GDM1 (cell line): ENCODE data around the gene SNCG.

Source experiments
- DNase-seq: peaks from one replicate; lab custom pipeline; 2025; lab: John Stamatoyannopoulos, UW

SNCG gene

DNA sequence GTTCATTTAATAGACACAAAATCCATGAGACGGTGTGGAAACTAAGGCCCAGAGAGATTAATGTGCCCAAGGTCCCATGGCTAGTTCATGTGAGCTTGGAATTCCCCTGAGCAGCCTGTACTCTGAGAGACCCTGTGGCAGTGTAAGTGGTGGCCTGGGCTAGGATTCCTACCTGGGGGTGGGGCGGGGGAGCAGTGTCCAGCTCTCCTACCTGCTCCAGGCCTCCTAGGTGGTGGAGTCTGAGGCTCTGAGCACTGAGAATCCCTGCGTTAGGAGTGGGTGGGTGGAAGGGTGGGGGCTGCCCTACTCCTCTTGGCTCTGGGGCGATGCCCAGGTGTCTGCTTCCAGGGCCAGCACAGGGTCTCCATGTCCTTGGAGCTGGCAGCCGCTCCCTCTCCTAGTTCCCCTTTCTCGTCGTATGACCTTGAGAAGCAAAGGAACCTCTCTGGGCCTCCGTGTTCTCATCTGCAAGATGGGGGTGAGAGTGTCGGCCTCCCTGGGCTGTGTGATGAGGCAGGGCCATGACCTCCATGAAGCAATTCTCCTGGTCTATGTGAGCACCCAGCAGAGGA, 2.5 kb downstream of the SNCG start:
- no peak for DNase-seq

DNA sequence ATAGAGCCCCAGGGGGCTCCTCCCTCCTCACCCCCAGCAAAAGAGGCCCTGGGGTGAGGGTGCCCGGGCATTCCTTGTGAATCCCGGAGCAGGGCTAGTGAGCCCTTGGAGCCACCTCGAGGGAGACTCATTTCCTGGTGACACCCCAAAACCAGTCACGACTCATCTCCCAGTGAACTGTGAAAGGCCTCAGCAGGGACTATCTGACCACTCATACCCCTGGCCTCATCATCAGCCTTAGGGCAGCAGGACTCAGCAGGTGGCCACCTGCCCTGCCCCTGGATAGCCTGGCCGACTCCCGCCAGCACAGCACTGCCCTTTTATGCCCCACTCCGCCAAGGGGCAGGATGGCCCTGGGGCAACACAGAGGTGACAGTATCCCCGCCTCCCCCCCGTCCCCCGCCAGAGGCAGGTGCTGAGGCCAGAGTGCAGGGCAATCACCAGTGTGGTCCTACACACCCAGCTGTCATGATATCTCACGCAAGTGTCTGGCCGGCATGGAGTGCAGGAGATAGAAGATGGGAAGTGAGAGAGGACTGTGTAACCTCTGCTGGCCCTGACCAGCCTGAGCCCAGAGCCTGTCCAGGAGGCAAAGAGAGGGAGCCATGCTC, 3.2 kb downstream of the SNCG start:
- DNase-seq: no peak

DNA sequence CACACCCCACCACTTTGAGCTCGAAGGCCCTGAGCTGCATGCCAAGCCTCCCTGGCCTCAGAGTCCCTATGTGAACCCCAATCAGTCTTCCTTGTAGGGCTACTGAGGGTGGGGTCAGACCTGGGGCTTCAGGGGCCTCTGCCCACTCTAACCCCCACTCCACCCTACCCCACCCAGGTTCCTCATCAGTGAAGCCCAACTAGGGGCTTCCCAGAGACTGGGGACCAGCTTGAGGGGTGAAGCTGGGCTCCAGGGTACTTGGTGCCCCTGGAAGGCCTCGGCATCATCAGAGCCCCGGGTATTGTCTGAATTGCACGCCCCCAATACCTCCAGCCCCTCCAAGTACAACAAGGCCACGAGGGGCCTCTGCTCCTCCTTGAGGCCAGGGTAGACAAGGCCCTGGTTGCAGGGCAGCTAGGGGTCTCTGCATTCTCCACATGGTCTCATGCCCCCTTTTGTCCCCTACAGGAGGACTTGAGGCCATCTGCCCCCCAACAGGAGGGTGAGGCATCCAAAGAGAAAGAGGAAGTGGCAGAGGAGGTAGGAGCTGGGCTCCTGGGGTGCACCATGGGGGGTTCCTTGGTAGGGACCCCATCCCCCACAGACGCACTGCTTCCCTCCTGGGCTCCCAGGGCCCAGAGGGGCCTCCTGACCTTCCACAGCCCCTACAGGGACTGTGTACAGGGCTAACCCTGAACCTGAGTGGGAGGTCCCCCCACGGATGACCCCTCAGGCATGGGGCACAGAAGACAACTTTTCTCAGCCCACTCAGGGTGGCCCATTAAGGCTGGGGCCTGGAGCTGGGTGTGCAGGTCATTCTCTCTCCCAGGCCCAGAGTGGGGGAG, 4.0 kb downstream of the SNCG start:
- DNase-seq: no peak

DNA sequence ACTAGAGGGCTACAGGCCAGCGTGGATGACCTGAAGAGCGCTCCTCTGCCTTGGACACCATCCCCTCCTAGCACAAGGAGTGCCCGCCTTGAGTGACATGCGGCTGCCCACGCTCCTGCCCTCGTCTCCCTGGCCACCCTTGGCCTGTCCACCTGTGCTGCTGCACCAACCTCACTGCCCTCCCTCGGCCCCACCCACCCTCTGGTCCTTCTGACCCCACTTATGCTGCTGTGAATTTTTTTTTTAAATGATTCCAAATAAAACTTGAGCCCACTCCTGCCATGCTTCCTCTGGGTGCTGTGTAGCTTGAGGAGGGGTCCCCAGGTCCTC, 4.5 kb downstream of the SNCG start:
- no peak for DNase-seq

DNA sequence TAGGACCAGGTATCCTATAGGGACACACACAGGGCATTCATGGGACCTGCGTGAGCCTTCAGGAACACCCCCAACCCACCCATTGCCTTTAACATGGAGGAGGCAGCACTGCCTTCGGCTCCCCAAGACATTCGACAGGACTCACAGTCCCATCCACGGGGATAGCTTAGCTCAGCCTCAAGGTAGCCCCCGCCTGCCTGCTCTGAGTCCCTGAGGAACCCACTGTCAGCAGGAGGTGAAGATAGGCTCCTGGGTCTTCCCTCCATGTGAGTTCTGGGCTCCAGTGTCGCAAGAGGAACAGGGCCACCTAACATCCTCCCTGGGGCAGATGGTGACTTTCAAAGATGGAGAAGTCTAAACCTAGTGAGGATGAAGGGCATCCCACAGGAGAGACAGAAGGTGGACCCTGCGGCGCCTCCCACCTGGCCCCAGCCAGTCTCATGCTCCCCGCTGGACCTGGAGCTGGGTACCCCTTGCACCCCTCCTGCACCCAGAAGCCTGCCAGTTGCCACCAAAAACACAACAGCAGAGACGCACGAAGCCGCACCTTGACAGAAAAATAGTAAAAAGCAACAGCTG, 5.0 kb downstream of the SNCG start:
- no peak for DNase-seq

DNA sequence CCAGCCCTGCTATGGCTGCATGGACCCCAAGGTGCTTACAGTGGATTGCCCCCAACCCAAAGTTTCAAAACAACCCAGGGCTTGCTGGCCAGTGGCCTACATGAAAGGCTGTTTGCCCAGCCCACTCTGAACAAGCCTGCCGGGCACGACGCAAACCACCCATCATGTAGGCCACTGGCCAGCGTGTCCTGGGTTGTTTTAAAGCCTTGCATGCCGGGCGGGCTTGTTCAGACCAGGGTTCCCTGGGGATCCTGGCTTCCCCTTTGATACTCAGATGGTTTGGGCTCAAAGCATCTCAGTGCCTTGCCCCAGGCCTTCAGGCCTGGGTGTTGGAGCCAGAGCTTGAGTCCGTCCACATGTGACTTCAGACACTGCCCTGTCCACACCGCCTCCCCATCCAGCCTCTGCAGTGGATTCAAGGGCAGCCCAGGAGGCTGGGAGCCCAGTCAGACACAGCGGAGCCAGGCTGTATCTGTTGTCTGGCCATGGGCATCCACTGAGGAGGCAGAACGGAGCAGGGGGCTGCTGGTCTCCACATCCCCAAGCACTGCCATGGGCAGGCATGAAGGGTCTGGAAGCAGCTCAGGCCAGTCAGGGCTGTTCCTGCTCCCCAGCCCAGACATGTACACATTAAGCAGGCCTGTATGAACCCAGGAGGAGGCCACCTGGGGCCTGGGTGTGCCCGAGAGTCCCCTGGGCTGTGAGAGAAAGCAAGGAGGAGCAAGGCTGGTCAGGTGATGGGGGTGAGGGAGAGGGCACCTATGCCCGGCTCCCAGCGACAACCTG, 5.9 kb downstream of the SNCG start:
- DNase-seq: no peak

DNA sequence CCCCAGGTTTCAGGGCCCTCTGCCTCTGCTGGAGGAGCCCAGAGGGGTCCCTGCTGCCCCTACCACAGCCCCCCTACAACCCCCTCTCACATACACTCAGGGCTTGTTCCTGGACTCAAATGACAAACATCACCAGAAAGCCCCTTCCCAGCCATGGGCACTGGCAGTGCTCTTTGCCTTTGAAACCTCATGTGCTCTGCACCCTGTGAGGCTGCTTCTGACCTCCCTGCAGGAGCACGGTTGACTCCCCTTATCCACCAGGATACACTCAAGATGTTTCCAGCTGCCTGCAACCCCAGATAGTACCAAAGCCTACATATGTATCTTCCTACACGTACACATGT, 6.4 kb downstream of the SNCG start:
- no peak for DNase-seq

DNA sequence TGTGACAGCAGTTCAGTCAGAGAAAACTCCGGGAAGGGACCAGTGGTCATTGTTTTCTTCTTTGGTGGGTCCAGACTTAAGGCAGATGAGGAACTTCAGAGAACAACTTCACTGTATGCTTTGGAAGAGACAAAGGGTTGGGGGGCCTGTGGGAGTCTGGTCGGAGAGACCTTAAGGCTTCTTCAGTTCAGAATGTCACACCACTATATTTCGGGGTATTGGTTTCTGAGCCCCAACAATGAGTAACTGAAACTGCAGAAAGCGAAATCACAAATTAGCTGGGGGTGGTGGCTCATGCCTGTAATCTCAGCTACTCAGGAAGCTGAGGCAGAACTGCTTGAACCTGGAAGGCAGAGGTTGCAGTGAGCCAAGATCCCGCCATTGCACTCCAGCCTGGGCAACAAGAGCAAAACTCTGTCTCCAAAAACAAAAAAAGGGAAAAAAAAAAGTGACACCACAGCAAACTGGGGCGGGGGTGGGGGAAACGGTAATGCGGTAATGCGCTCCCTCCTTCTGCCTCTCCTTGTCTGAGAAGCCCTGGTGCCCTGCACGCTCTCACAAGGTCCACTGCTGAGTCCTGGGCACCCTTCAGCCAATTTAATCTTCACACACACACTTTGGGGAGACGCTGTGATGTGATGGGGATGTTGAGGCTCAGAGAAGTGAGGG, 7.7 kb downstream of the SNCG start:
- no peak for DNase-seq

DNA sequence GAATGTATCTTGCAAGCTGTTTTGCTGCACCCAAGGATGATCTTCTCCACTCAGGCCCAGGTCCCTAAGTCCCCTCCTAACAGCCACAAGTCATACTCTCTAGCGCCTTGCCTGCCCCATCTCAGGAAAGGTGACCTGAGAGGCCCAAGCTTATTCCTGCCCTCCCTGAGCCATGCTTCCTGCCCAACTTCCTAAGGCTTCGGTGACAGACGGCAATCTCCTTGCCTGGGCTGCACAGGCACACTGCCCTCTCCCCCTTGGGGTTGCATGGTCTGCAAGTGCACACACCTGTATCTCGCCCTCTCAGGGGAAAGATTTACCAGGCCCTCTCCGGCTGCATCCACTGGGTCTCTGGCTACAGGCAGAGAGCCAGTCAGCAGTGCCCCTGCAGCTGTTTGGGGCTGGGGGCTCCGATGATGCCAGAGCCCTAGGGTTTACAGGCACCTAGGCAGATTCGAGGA, 9.1 kb downstream of the SNCG start:
- DNase-seq: no peak

DNA sequence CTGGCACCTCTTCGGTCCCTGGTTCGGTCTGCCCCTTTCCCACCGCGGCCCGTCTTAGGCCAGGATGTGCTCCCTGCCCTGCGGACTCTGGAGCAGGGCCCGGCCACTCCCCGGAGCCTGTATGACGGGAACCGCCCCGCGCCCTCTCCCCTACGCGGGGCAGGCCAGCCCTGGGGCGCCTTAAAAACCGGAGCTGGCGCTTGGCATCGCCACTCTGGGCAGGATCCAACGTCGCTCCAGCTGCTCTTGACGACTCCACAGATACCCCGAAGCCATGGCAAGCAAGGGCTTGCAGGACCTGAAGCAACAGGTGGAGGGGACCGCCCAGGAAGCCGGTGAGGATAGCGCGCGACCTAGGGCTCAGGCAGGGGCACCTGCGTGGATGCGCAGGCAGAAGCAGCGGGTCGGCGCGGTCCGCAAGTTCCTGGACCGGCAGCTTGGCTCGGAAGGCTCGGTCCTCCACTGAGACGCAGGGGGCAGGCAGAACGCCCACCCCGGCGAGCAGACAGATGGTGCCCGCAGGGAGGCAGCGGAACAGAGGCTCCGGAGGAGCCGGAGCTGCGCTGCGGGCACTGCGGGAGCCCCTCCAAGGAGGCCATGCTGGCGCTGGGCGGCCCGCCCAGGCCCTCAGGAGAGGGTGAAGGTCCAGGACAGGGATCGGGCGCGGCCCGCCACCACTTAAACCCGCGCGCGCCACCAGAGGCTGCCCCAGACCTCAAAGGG, 10.0 kb downstream of the SNCG start, which contains the start of gene ADIRF:
Gene ADIRF (plus strand): TSS at position 212 of the 723 bp plus-strand sequence. CDS start 63 bp downstream, at position 275.
- no peak for DNase-seq

DNA sequence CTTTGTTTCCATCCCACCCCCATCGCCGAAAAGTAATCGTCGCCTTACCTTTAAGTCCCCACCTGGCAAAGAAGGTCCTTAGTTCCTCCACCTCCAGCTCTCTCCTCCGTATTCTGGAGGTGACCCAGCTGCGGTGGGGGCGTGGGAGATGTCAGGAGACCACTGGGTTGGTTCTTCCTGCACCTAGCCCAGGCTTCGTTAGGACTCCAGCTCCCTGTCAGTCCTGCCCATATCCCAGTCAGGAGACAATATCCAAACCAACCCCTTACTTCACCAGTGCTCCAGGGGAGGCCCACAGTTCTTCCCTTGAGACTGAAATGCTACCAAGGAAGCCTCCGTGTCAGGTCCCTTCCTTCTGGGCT, 10.6 kb downstream of the SNCG start:
- no peak for DNase-seq

DNA sequence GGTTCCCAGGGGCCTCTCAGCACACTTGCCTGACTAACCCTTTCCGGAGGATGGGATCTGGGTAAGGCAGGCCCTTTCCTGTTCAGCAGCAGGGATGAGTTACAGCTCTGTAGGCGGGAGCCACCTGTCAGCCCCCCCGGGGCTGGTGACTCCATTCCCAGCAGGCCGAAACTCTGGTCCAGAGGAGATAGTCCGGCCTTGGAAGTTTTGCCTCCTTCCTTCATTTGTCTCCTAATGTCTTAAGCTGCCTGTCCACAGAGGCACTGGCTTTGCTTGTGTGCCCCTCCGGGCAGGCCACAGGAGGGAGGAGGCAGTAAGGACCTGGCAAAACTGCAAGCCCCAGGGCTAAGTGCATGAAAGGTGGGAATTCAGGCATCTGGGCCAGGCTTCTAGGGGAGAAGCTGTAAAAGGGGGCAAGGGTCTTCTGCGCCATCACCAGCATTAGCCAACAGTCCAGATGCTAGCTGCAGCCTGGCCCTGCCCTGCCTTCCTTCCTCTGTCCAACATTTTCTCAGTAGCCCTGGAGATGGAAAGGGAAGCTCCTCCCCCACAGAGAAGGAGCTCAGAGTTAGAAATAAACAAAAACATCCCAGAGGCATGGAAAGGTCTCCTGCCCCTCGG, 11.1 kb downstream of the SNCG start:
- DNase-seq: no peak

DNA sequence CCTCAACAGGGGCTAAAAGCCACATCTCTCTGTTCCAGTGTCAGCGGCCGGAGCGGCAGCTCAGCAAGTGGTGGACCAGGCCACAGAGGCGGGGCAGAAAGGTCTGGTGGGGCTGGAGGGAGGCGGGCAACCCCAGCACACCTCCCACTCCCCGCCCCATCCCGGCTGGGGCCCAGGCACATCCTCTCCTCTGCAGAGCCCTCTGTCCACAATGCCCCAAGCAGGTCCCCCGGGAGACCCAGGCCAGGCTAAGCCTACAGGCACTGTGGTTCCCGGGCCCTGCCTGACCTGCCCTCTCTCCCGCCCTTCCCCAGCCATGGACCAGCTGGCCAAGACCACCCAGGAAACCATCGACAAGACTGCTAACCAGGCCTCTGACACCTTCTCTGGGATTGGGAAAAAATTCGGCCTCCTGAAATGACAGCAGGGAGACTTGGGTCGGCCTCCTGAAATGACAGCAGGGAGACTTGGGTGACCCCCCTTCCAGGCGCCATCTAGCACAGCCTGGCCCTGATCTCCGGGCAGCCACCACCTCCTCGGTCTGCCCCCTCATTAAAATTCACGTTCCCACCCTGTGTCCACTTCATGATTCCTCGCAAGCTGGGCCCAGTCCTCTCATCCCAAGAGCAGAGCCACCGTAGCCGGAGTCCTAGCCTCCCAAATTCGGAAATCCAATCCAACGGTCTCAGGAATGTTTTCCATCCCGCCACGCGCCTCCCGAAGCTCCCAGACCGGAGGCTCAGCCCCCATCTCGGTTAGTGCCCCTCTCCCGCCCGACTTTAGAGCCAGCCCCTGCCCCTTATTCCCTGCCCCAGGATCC, 12.0 kb downstream of the SNCG start:
- no peak for DNase-seq

DNA sequence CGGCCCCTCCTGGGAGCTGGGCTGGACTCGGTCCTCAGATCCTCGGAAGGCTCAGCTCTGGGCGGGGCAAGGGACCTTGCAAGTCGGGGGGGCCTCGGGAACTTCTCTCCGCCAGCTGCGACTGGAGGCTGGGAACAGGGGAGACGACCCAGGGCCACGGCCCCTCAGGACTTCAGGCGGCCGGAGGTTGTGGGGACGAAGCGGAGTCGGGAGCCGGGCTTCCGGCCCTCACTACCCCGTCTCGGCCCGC, 12.5 kb downstream of the SNCG start:
- DNase-seq: no peak

DNA sequence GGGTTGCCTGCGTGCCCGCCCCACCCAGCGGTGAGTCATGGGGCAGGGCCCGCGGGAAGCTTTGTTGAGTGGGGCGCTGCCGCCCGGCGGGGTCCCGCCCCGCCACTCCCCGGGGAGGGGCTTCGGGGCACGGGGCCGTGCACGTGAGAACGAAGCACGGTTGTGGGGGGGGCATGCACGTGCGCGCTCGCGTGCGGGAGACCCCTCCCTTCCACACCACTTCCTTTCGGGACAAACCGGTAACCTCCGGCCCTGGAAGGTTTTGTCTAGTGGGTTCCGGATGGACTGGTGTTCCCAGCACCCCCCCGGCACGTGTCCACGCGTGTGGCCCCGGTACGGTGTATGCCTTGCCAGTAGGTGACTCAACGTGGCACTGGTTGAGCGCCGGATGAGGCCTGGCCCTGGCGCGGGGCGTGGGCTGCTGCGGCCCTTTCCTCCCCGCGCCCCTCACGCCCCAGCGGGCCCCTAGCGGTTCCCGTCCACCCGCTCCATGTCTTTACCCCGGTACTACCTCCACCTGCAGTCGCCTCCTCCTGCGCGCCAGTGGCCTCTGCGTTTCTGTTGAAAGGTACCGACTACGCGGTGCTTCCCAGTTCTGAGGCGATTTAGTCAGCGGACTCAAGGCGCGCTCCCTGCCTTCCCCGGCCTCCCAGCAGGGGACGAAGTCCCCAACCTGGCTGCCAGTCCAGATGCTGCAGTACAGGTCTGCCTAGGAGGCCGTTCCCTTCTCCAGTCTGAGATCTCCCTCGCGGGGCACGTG, 13.0 kb downstream of the SNCG start:
- DNase-seq: no peak

DNA sequence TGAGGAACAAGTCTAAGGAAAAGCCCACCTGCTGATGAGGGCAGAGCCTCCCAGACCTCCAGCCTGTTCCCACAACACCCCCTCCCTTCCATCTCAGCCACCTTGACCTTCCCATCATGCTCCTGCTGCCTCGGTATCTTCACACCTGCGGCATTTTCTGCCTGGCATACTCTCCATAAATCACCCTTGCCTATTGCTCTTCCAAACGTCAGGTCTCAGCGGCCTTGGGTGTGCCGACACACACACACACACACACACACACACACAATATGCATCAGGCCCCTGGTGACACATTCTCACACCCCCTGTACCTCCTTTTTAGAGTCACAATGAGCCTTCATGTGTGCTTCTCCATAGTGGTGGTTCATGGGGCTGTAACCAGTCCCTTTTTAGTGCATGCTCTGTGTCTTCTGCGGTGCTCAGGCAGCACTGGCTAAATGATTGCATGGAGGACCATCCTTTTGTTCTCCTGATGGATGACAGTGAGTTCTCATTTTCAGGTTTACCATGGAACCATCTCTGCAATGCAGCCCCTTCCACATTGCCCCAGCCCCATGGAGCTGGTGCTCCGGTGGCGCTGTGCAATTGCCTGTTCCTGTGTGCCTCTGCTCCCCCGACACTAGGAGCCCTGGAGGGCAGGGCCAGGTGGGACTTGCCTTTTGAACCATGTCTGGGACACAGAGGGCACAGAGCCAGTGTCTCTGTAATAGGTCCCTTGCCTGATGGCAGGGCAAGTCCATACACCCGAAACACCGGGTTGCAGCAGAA, 14.4 kb downstream of the SNCG start:
- no peak for DNase-seq

DNA sequence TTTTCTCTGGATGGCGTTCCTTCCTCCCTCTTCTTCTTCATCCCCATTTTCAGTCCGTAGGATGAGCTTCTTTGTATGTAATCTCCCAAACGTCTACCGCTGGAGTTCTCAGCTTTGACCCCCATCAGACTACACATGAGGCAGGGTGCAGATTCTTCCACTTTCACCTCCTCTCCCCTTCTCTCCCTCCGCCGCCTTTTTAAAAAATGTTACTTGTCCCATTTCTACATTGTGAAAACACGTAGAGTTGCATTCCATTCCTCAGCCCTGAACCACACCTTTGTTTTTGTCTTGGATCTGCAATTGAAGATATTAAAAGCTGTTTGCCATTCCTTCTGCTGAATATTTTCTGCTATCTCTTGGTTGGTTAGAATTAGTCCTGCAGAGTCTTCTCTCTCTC, 16.1 kb downstream of the SNCG start:
- no peak for DNase-seq

DNA sequence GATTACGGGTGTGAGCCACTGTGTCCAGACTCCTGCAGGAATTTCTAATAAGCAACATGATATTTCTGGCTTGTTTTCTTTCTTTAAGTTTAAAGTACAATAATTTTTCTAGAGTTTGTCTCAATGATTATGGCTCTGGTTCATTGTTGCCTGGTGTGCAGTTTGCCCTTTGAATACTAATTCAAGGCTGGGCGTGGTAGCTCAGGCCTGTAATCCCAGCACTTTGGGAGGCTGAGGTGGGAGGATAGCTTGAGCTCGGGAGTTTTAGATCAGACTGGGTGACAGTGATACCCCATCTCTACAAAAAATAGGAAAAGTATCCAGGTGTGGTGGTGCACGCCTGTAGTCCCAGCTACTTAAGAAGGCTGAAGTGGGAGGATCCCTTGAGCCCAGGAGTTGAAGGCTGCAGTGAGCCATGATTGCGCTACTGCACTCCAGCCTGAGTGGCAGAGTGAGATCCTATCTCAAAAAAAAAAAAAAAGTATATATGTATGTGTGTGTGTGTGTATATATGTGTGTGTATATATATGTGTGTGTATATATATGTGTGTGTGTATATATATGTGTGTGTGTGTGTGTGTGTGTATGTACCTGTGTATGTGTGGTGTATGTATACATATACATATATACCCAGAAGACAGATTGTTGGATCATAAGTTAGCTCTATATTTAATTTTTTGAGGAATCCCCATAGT, 18.1 kb downstream of the SNCG start:
- no peak for DNase-seq
